OCI-LY1 (cell line): ENCODE results near the gene CD320.
"Not testable (repeated sequence)": the region's sequence is repeated elsewhere in the genome, so short reads cannot be mapped to it uniquely, and the experiment has no call there.

ENCODE experiments used
- H2AFZ ChIP-seq: fragments of 200-600 bp; sonication (generic), shearing (Covaris generic); 2 replicates; pipeline ENCODE4 v1.6.0; 2014; ENCODE audit warnings: antibody characterized with exemption, mild to moderate bottlenecking, low read length
- H3F3A ChIP-seq: fragments of 200-600 bp; sonication (generic), shearing (Covaris generic); 2 replicates; pipeline ENCODE4 v1.6.0; 2014; ENCODE audit warnings: mild to moderate bottlenecking, antibody characterized with exemption, low read length, moderate library complexity; ENCODE audit not compliant: insufficient read depth
- H3K27ac ChIP-seq: fragments of 200-600 bp; sonication (generic); 2 replicates; pipeline ENCODE4 v1.5.1; 2014; ENCODE audit warnings: low read length, mixed run types, mild to moderate bottlenecking, low read depth; ENCODE audit not compliant: poor library complexity, severe bottlenecking
- H3K27me3 ChIP-seq: fragments of 200-600 bp; sonication (generic); 2 replicates; pipeline ENCODE4 v1.6.0; 2014; ENCODE audit warnings: antibody characterized with exemption, mild to moderate bottlenecking, low read length, moderate library complexity; ENCODE audit not compliant: insufficient read depth
- H3K36me3 ChIP-seq: fragments of 200-600 bp; sonication (generic); 2 replicates; pipeline ENCODE4 v1.6.1; 2014; ENCODE audit warnings: mild to moderate bottlenecking, antibody characterized with exemption, low read length, moderate library complexity, mixed read lengths; ENCODE audit not compliant: insufficient read depth
- H3K4me1 ChIP-seq: fragments of 200-600 bp; sonication (generic); 2 replicates; pipeline ENCODE4 v1.5.1; 2014; ENCODE audit warnings: mild to moderate bottlenecking, low read length, moderate library complexity; ENCODE audit not compliant: insufficient read depth, severe bottlenecking
- H3K4me2 ChIP-seq: fragments of 200-600 bp; sonication (generic), shearing (Covaris generic); 2 replicates; pipeline ENCODE4 v1.6.1; 2014; ENCODE audit warnings: low read length
- H3K4me3 ChIP-seq: fragments of 200-600 bp; sonication (generic); 2 replicates; pipeline ENCODE4 v1.5.1; 2014; ENCODE audit warnings: low read length, low read depth, mild to moderate bottlenecking, mixed read lengths; ENCODE audit not compliant: poor library complexity, severe bottlenecking
- H3K79me2 ChIP-seq: fragments of 200-600 bp; shearing (Covaris generic); 2 replicates; pipeline ENCODE4 v1.6.1; 2016; ENCODE audit warnings: mixed run types, low read length, mixed read lengths; ENCODE audit not compliant: insufficient read depth
- H3K9ac ChIP-seq: fragments of 200-600 bp; sonication (generic), shearing (Covaris generic); 2 replicates; pipeline ENCODE4 v1.6.1; 2014; ENCODE audit warnings: mild to moderate bottlenecking, low read length, mixed read lengths
- H3K9me2 ChIP-seq: fragments of 200-600 bp; sonication (generic), shearing (Covaris generic); 2 replicates; pipeline ENCODE4 v1.6.1; 2014; ENCODE audit warnings: low read depth, mild to moderate bottlenecking, low read length, mixed read lengths
- H3K9me3 ChIP-seq: fragments of 200-600 bp; shearing (Covaris generic); 2 replicates; pipeline ENCODE4 v1.6.1; 2014; ENCODE audit warnings: low read length, mixed read lengths
- H4K20me1 ChIP-seq: fragments of 200-600 bp; sonication (generic), shearing (Covaris generic); 2 replicates; pipeline ENCODE4 v1.6.0; 2016; ENCODE audit warnings: mild to moderate bottlenecking, low read length; ENCODE audit not compliant: insufficient read depth
- EZH2 ChIP-seq: fragments of 200-600 bp; sonication (generic), shearing (Covaris generic); IDR thresholded peaks from 2 replicates; pipeline ENCODE4 v1.8.0; 2017; ENCODE audit warnings: borderline replicate concordance, mixed run types, mild to moderate bottlenecking, antibody characterized with exemption, low read length, moderate library complexity, mixed read lengths
- TF ChIP-seq, protein P1 (sequence below): fragments of 200-600 bp; sonication (generic), shearing (Covaris generic); IDR thresholded peaks from 2 replicates; pipeline ENCODE4 v1.5.1; 2017; ENCODE audit warnings: mild to moderate bottlenecking, antibody characterized with exemption, low read length, moderate library complexity, mixed read lengths

The CD320 gene

DNA sequence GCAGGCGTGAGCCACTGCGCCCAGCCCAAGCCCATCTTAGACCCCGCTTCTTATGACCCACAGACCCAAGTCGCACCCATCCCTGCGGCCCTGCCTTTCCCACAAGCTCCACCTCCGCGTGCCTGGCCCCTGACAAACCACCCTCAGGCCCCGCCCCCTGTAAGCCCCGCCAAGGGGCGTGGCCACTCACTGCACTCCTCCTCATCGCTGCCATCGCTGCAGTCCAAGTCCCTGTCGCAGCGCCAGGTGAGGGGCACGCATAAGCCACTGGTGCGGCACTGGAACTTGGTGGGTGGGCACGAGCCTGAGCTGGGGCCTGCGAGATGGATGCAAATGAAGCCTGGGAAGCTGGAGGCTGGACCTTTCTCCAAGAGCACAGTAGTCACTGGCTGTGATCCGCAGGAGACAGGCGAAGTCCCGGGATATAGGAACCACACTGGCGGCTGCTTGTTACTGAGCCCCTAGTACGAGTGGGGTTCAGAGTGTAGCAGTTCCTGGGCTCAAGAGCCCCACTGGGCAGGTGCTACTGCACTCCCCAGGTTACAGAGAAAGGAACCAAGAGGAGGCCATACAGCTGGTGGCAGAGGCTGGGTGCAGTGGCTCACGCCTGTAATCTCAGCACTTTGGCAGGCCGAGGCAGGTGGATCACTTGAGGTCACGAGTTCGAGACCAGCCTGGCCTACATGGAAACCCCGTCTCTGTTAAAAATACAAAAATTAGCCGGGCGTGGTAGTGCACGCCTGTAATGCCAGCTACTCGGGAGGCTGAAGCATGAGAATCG, 3.1 kb downstream of the CD320 start:
- Histone ChIP-seq H3K27me3 (no peaks in the 10 kb centered on the region), H3K9me3 (no peaks in the 10 kb centered on the region), H3K36me3 (peaks cover 47% of the 10 kb centered on the region), H3K9me2 (no peaks in the 10 kb centered on the region), H3K79me2 (no peaks in the 10 kb centered on the region; the same call in 1 of the 2 replicates), H3K27ac (no peak overlapping the region), H3K4me1 (peaks cover 22% of the 10 kb centered on the region), H3K9ac (no peak overlapping the region), H2AFZ (no peak overlapping the region), H3F3A (no peaks in the 10 kb centered on the region), H3K4me2 (no peak overlapping the region), H4K20me1 (no peaks in the 10 kb centered on the region), H3K4me3 (no peak overlapping the region)
- TF ChIP-seq, protein P1, sequence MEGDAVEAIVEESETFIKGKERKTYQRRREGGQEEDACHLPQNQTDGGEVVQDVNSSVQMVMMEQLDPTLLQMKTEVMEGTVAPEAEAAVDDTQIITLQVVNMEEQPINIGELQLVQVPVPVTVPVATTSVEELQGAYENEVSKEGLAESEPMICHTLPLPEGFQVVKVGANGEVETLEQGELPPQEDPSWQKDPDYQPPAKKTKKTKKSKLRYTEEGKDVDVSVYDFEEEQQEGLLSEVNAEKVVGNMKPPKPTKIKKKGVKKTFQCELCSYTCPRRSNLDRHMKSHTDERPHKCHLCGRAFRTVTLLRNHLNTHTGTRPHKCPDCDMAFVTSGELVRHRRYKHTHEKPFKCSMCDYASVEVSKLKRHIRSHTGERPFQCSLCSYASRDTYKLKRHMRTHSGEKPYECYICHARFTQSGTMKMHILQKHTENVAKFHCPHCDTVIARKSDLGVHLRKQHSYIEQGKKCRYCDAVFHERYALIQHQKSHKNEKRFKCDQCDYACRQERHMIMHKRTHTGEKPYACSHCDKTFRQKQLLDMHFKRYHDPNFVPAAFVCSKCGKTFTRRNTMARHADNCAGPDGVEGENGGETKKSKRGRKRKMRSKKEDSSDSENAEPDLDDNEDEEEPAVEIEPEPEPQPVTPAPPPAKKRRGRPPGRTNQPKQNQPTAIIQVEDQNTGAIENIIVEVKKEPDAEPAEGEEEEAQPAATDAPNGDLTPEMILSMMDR = no peak
- TF ChIP-seq EZH2 = no peak

DNA sequence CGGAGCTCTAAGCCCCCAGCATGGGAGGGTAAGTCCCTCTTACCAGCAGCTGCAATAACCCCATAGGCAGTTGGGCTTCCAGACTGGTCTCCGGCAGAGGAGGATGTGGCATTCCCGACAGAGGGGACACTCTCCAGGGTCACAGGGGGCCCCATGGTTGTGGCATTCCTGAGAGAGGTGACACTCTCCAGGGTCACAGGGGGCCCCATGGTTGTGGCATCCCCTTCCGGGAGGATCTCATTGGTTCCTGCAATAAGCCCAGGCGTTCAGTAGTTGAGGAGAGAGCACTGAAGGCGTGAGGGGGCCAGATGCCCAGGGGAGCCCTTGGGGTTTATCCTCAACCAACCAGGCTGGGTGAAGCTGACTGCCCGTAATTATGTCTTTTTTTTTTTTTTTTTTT, 5.4 kb downstream of the CD320 start:
- H3K4me1 ChIP-seq = peaks cover 14% of the 10 kb centered on the region
- no peak overlapping the region for H3K4me3 ChIP-seq
- H3K27ac ChIP-seq = no peak overlapping the region
- no peaks in the 10 kb centered on the region for H4K20me1 ChIP-seq
- H2AFZ ChIP-seq = no peak overlapping the region
- no peaks in the 10 kb centered on the region; the same call in 1 of the 2 replicates for H3K79me2 ChIP-seq
- H3K4me2 ChIP-seq = no peak overlapping the region
- H3K36me3 ChIP-seq = peaks cover 44% of the 10 kb centered on the region
- H3K9me2 ChIP-seq = no peaks in the 10 kb centered on the region
- no peak for TF ChIP-seq EZH2
- TF ChIP-seq, protein P1 = no peak
- H3K27me3 ChIP-seq = no peaks in the 10 kb centered on the region
- H3F3A ChIP-seq = no peaks in the 10 kb centered on the region
- H3K9me3 ChIP-seq = no peaks in the 10 kb centered on the region
- H3K9ac ChIP-seq = no peak overlapping the region

DNA sequence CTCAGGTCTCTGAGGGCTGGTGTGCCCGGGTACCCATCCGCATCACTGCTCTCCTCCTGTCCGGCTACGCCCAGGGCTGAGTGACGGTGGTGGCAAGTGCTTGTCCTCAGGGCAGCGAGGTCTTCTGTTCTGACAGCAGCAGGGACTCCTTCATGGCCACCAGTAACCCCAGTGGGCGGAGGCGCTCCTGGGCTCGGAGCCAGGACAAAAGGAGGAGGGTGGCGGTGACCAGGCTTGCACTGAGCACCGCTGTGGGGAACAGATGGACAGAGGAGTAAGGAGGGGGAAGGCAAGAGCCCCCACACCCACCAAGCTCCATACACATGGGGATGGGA, 5.8 kb downstream of the CD320 start:
- no peak overlapping the region for H2AFZ ChIP-seq
- H3K4me3 ChIP-seq = no peak overlapping the region
- no peak overlapping the region for H3K27ac ChIP-seq
- peaks cover 11% of the 10 kb centered on the region for H3K4me1 ChIP-seq
- H3F3A ChIP-seq = no peaks in the 10 kb centered on the region
- no peaks in the 10 kb centered on the region; the same call in 1 of the 2 replicates for H3K79me2 ChIP-seq
- H3K9ac ChIP-seq = no peak overlapping the region
- no peaks in the 10 kb centered on the region for H4K20me1 ChIP-seq
- H3K9me2 ChIP-seq = no peaks in the 10 kb centered on the region
- no peak for TF ChIP-seq EZH2
- TF ChIP-seq, protein P1 = no peak
- H3K27me3 ChIP-seq = no peaks in the 10 kb centered on the region
- no peak overlapping the region for H3K4me2 ChIP-seq
- peaks cover 44% of the 10 kb centered on the region for H3K36me3 ChIP-seq
- H3K9me3 ChIP-seq = no peaks in the 10 kb centered on the region

DNA sequence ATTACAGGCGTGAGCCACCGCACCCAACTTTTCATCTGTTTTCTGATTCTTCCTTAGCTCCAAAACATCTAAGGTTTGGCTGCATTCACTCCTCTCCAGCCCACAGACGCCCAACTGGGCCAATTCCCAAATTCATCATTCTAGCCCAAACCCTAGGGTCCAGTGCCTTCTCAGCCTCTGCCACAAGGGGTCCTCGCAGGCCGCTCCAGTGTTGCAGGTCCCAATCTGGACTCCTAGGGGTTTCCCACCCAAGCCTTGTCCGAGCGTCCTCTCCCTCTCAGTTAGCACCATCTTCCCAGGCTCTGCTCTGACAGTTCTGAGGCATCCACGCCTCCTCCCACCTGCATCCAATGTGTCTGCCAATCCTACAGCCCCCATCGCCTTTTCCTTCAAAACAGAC, 16.8 kb downstream of the CD320 start:
- H3K9me2 ChIP-seq, H3K4me1 ChIP-seq, H3K9me3 ChIP-seq, H2AFZ ChIP-seq, H3K9ac ChIP-seq, H3K27ac ChIP-seq, H4K20me1 ChIP-seq, H3K79me2 ChIP-seq, H3K27me3 ChIP-seq, H3F3A ChIP-seq, H3K36me3 ChIP-seq, H3K4me3 ChIP-seq, H3K4me2 ChIP-seq: not testable (repeated sequence)

DNA sequence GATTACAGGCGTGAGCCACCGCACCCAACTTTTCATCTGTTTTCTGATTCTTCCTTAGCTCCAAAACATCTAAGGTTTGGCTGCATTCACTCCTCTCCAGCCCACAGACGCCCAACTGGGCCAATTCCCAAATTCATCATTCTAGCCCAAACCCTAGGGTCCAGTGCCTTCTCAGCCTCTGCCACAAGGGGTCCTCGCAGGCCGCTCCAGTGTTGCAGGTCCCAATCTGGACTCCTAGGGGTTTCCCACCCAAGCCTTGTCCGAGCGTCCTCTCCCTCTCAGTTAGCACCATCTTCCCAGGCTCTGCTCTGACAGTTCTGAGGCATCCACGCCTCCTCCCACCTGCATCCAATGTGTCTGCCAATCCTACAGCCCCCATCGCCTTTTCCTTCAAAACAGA, 31.6 kb downstream of the CD320 start:
- not testable (repeated sequence) for H4K20me1 ChIP-seq, H3K4me2 ChIP-seq, H3K4me1 ChIP-seq, H3K27ac ChIP-seq, H3K9me3 ChIP-seq, H3F3A ChIP-seq, H3K9me2 ChIP-seq, H3K27me3 ChIP-seq, H3K9ac ChIP-seq, H3K36me3 ChIP-seq, H2AFZ ChIP-seq, H3K4me3 ChIP-seq, H3K79me2 ChIP-seq
